ENCODE data around the gene SEMA4B.

Gene SEMA4B

GRCh38 chr15:90205050-90205848 is 4.1 kb downstream of the SEMA4B start:
- DNase-seq (ENCODE audit: low read depth in 2 of 2, low spot score in 1 of 2) = no peak

GRCh38 chr15:90205886-90206285 is 4.8 kb downstream of the SEMA4B start:
- DNase-seq (ENCODE audit: low read depth in 2 of 2, low spot score in 1 of 2) = no peak

GRCh38 chr15:90207252-90207651 is 6.1 kb downstream of the SEMA4B start:
- no peak for DNase-seq (ENCODE audit: low read depth in 2 of 2, low spot score in 1 of 2)

- no peak for DNase-seq (ENCODE audit: low read depth in 2 of 2, low spot score in 1 of 2)
Observed at GRCh38 chr15:90208356-90208755, 7.2 kb downstream of the SEMA4B start.

- no peak for DNase-seq (ENCODE audit: low read depth in 2 of 2, low spot score in 1 of 2)
Observed at GRCh38 chr15:90209591-90209990, 8.5 kb downstream of the SEMA4B start.

- no peak for DNase-seq (ENCODE audit: low read depth in 2 of 2, low spot score in 1 of 2)
Observed at GRCh38 chr15:90210593-90210992, 9.5 kb downstream of the SEMA4B start.

GRCh38 chr15:90211009-90211408 is 9.9 kb downstream of the SEMA4B start:
- no peak for DNase-seq (ENCODE audit: low read depth in 2 of 2, low spot score in 1 of 2)

- DNase-seq (ENCODE audit: low read depth in 2 of 2, low spot score in 1 of 2) = no peak
Observed at GRCh38 chr15:90211440-90212143, 10.5 kb downstream of the SEMA4B start.

- DNase-seq (ENCODE audit: low read depth in 2 of 2, low spot score in 1 of 2) = no peak
Observed at GRCh38 chr15:90212221-90213098, 11.3 kb downstream of the SEMA4B start.

- no peak for DNase-seq (ENCODE audit: low read depth in 2 of 2, low spot score in 1 of 2)
Observed at GRCh38 chr15:90213122-90213817, 12.1 kb downstream of the SEMA4B start.

- no peak for DNase-seq (ENCODE audit: low read depth in 2 of 2, low spot score in 1 of 2)
Observed at GRCh38 chr15:90213818-90214204, 12.7 kb downstream of the SEMA4B start.

GRCh38 chr15:90214553-90215196 is 13.5 kb downstream of the SEMA4B start:
- no peak for DNase-seq (ENCODE audit: low read depth in 2 of 2, low spot score in 1 of 2)

GRCh38 chr15:90217671-90218394 is 16.7 kb downstream of the SEMA4B start:
- DNase-seq (ENCODE audit: low read depth in 2 of 2, low spot score in 1 of 2) = no peak

GRCh38 chr15:90219421-90220141 is 18.5 kb downstream of the SEMA4B start:
- no peak for DNase-seq (ENCODE audit: low read depth in 2 of 2, low spot score in 1 of 2)

- no peak for DNase-seq (ENCODE audit: low read depth in 2 of 2, low spot score in 1 of 2)
Observed at GRCh38 chr15:90221246-90221900, 20.2 kb downstream of the SEMA4B start.

- DNase-seq (ENCODE audit: low read depth in 2 of 2, low spot score in 1 of 2) = no peak
Observed at GRCh38 chr15:90222547-90222946, 21.4 kb downstream of the SEMA4B start.

GRCh38 chr15:90223441-90224165 is 22.5 kb downstream of the SEMA4B start:
- DNase-seq (ENCODE audit: low read depth in 2 of 2, low spot score in 1 of 2) = no peak

- no peak for DNase-seq (ENCODE audit: low read depth in 2 of 2, low spot score in 1 of 2)
Observed at GRCh38 chr15:90225047-90225446, 23.9 kb downstream of the SEMA4B start.

Data from stimulated activated CD8-positive, alpha-beta memory T cell treated with anti-CD3 and anti-CD28 coated beads, Interleukin-4, amount 100 ng/mL, for 4 hours (primary cell).